WERI-Rb-1 (cell line): ENCODE measurements around the gene CATSPERD.
A peak's percentile ranks its signal among the peaks of the same experiment; 100 is the strongest.

Experiments
- DNase-seq: peaks from one replicate; pipeline ENCODE4 v3.0.0-alpha.2; 2020
- H3K27ac ChIP-seq: fragments of 250-450 bp; sonication (Bioruptor Pico); 2 replicates; pipeline ENCODE4 v1.5.1; 2020; ENCODE audit warnings: mild to moderate bottlenecking, moderate library complexity
- H3K27me3 ChIP-seq: fragments of 250-450 bp; sonication (Bioruptor Pico); 2 replicates; pipeline ENCODE4 v1.5.1; 2021; ENCODE audit warnings: mild to moderate bottlenecking, low read depth, moderate library complexity; ENCODE audit not compliant: insufficient read depth, severe bottlenecking
- H3K36me3 ChIP-seq: fragments of 250-450 bp; sonication (Bioruptor Pico); 2 replicates; pipeline ENCODE4 v1.5.1; 2020; ENCODE audit warnings: mild to moderate bottlenecking, moderate library complexity
- H3K4me3 ChIP-seq: 2 replicates; pipeline ENCODE4 v1.5.1; 2011; ENCODE audit warnings: low read depth, mild to moderate bottlenecking, control low read depth, low read length
- H3K9me3 ChIP-seq: fragments of 250-450 bp; sonication (Bioruptor Pico); 2 replicates; pipeline ENCODE4 v1.5.1; 2021; ENCODE audit warnings: mild to moderate bottlenecking, moderate library complexity; ENCODE audit not compliant: severe bottlenecking
- CTCF ChIP-seq: IDR thresholded peaks from 2 replicates; pipeline ENCODE4 v1.5.1; 2011; ENCODE audit warnings: low read depth, mild to moderate bottlenecking, control low read depth, inconsistent platforms, low read length

The CATSPERD gene

GRCh38 chr19:5790559-5791520, 70.4 kb downstream of the CATSPERD start, which contains the start of gene DUS3L:
DUS3L (minus strand) TSS chr19:5791163; CDS start chr19:5791141, 22 bp downstream.
- H3K27ac ChIP-seq: peak within 1 kb of the TSS; percentile 99
- H3K9me3 ChIP-seq: no peaks in the 10 kb centered on the region
- no peak for TF ChIP-seq CTCF
- peaks cover 45% of the 10 kb centered on the region for H3K36me3 ChIP-seq
- DNase-seq: peak; percentile 97
- H3K4me3 ChIP-seq: peak within 1 kb of the TSS; percentile 94
- H3K27me3 ChIP-seq: no peaks in the 10 kb centered on the region

GRCh38 chr19:5792224-5792623, 71.8 kb downstream of the CATSPERD start:
- H3K27me3 ChIP-seq: no peaks in the 10 kb centered on the region
- H3K4me3 ChIP-seq: no peak overlapping the region
- peaks cover 34% of the 10 kb centered on the region for H3K36me3 ChIP-seq
- no peak overlapping the region for H3K27ac ChIP-seq
- no peak for DNase-seq
- no peaks in the 10 kb centered on the region for H3K9me3 ChIP-seq
- TF ChIP-seq CTCF: no peak

GRCh38 chr19:5793188-5793587, 72.8 kb downstream of the CATSPERD start:
- TF ChIP-seq CTCF: no peak
- no peak for DNase-seq
- no peak overlapping the region for H3K27ac ChIP-seq
- no peaks in the 10 kb centered on the region for H3K27me3 ChIP-seq
- H3K9me3 ChIP-seq: no peaks in the 10 kb centered on the region
- peaks cover 25% of the 10 kb centered on the region for H3K36me3 ChIP-seq
- H3K4me3 ChIP-seq: no peak overlapping the region

GRCh38 chr19:5795382-5795919, 75.0 kb downstream of the CATSPERD start:
- Histone ChIP-seq H3K27ac (no peak overlapping the region), H3K27me3 (no peaks in the 10 kb centered on the region), H3K4me3 (no peak overlapping the region), H3K9me3 (no peaks in the 10 kb centered on the region), H3K36me3 (peaks cover 3% of the 10 kb centered on the region)
- no peak for TF ChIP-seq CTCF
- no peak for DNase-seq

- no peaks in the 10 kb centered on the region for H3K9me3 ChIP-seq
- no peak overlapping the region for H3K27ac ChIP-seq
- no peak for DNase-seq
- H3K36me3 ChIP-seq: no peaks in the 10 kb centered on the region
- no peak for TF ChIP-seq CTCF
- no peaks in the 10 kb centered on the region for H3K27me3 ChIP-seq
- H3K4me3 ChIP-seq: no peak overlapping the region
Observed at GRCh38 chr19:5798244-5798643, 77.8 kb downstream of the CATSPERD start.
